HepG2 (cell line): Measurements from ENCODE around the gene MYH10. TPM values are rescaled to one million over a fixed set of nuclear protein-coding genes. Genes with fewer than 3 reads are reported as not detected.

Source experiments
- CEBPG ChIP-seq: IDR thresholded peaks from 2 replicates; pipeline ENCODE4 v1.6.1; 2016
- EEA1 ChIP-seq: sonication (generic); formaldehyde crosslinking; IDR thresholded peaks from 2 replicates; pipeline ENCODE4 v1.5.1; 2020; ENCODE audit warnings: mild to moderate bottlenecking, missing genetic modification reagents, borderline replicate concordance
- FOXA1 ChIP-seq, 2 experiments: fragments of 450-650 bp in 1 of 2; sonication (generic) in 1 of 2; formaldehyde crosslinking in 1 of 2; IDR thresholded peaks; 2 replicates each; pipeline versions ENCODE4 v1.4.0 to v1.6.1; 2016 to 2020; ENCODE audit warnings: missing genetic modification reagents in 1 of 2
- FOXP1 ChIP-seq, 2 experiments: fragments of 450-650 bp in 1 of 2; IDR thresholded peaks; 2 replicates each; pipeline ENCODE4 v1.6.1; 2017 to 2018; ENCODE audit warnings: antibody characterized with exemption in 1 of 2
- HMGA1 ChIP-seq: sonication (generic); formaldehyde crosslinking; conservative IDR thresholded peaks from 2 replicates; pipeline ENCODE4 v1.4.0; 2020; ENCODE audit warnings: missing genetic modification reagents
- HNF1B ChIP-seq: sonication (generic); formaldehyde crosslinking; IDR thresholded peaks from 2 replicates; pipeline ENCODE4 v1.5.1; 2020; ENCODE audit warnings: mild to moderate bottlenecking, moderate library complexity, missing genetic modification reagents
- HNRNPUL1 ChIP-seq: fragments of 200-400 bp; formaldehyde crosslinking; IDR thresholded peaks from 2 replicates; pipeline ENCODE4 v1.6.1; 2017; ENCODE audit warnings: low read depth, mild to moderate bottlenecking, low read length, moderate library complexity
- IRX3 ChIP-seq: sonication (generic); formaldehyde crosslinking; IDR thresholded peaks from 2 replicates; pipeline ENCODE4 v1.8.1; 2023; ENCODE audit warnings: mild to moderate bottlenecking, low read depth, missing genetic modification reagents, borderline replicate concordance
- JUND ChIP-seq: sonication (generic); formaldehyde crosslinking; IDR thresholded peaks from 2 replicates; pipeline ENCODE4 v1.8.0; 2022; ENCODE audit warnings: mild to moderate bottlenecking, missing genetic modification reagents
- KLF13 ChIP-seq: sonication (generic); formaldehyde crosslinking; IDR thresholded peaks from 2 replicates; pipeline ENCODE4 v1.4.0; 2020; ENCODE audit warnings: mild to moderate bottlenecking, missing genetic modification reagents
- KLF15 ChIP-seq: sonication (generic); formaldehyde crosslinking; IDR thresholded peaks from 2 replicates; pipeline ENCODE4 v1.8.1; 2023; ENCODE audit warnings: borderline replicate concordance, mild to moderate bottlenecking, inconsistent platforms, missing genetic modification reagents, mixed read lengths
- RCOR2 ChIP-seq: IDR thresholded peaks from 2 replicates; pipeline ENCODE4 v1.6.1; 2016; ENCODE audit warnings: missing biosample characterization, missing genetic modification reagents
- SRF ChIP-seq: IDR thresholded peaks from 2 replicates; pipeline ENCODE4 v1.6.1; 2011; ENCODE audit warnings: mild to moderate bottlenecking, low read depth, low read length, moderate library complexity
- ZFP36L2 ChIP-seq: sonication (generic); formaldehyde crosslinking; IDR thresholded peaks from 2 replicates; pipeline ENCODE4 v1.4.0; 2020; ENCODE audit warnings: missing genetic modification reagents
- ZFX ChIP-seq: sonication (generic); formaldehyde crosslinking; IDR thresholded peaks from 2 replicates; pipeline ENCODE4 v1.4.0; 2020; ENCODE audit warnings: mild to moderate bottlenecking, low read depth, missing genetic modification reagents, moderate library complexity
- ZNF136 ChIP-seq: sonication (generic); formaldehyde crosslinking; IDR thresholded peaks from 2 replicates; pipeline ENCODE4 v1.8.1; 2022; ENCODE audit warnings: low read depth, mild to moderate bottlenecking, moderate library complexity, missing genetic modification reagents
- ZNF317 ChIP-seq: sonication (generic); formaldehyde crosslinking; IDR thresholded peaks from 2 replicates; pipeline ENCODE4 v1.5.0; 2020; ENCODE audit warnings: mild to moderate bottlenecking, missing genetic modification reagents
- ZNF629 ChIP-seq: sonication (generic); formaldehyde crosslinking; conservative IDR thresholded peaks from 2 replicates; pipeline ENCODE4 v1.5.0; 2020; ENCODE audit warnings: missing genetic modification reagents
- ZNF883 ChIP-seq: sonication (generic); formaldehyde crosslinking; IDR thresholded peaks from 2 replicates; pipeline ENCODE4 v1.5.1; 2020; ENCODE audit warnings: mild to moderate bottlenecking, missing genetic modification reagents; ENCODE audit errors: not compliant biosample characterization
- ZSCAN21 ChIP-seq: sonication (generic); formaldehyde crosslinking; IDR thresholded peaks from 2 replicates; pipeline ENCODE4 v1.8.0; 2022; ENCODE audit warnings: mild to moderate bottlenecking, missing genetic modification reagents, moderate library complexity, borderline replicate concordance
- polyA plus RNA-seq, 8 experiments: library from polyadenylated mRNA; depleted of rRNA in 3 of 8; stranded (reverse) in 7 of 8; unstranded in 1 of 8; fragments of >200 nt; fragmentation: Illumina TruSeq in 4 of 8; extraction: Trizol in 4 of 8; gene quantifications; 2 replicates each; pipeline versions ENCODE4 v1.2.1 to v1.2.3, GENCODE V29; 2011 to 2016; ENCODE audit warnings: low read depth in 4 of 8, missing spikeins in 1 of 8, mixed read lengths in 1 of 8; ENCODE audit not compliant: insufficient read depth in 1 of 8
- total RNA-seq, 5 experiments: library from RNA; depleted of rRNA; stranded (reverse); fragments of >200 nt; fragmentation: Illumina TruSeq; extraction: Trizol; gene quantifications; 2 replicates each; pipeline ENCODE4 v1.2.3, GENCODE V29; 2016; ENCODE audit warnings: low read depth in 1 of 5
- TF ChIP-seq, protein P1 (sequence below): sonication (generic); formaldehyde crosslinking; conservative IDR thresholded peaks from 2 replicates; pipeline ENCODE4 v1.4.0; 2020; ENCODE audit warnings: mild to moderate bottlenecking, missing genetic modification reagents, moderate library complexity
- TF ChIP-seq, protein P2 (sequence below): sonication (generic); formaldehyde crosslinking; IDR thresholded peaks from 2 replicates; pipeline ENCODE4 v1.4.0; 2020; ENCODE audit warnings: missing genetic modification reagents, borderline replicate concordance

MYH10 gene
- total and polyA plus RNA-seq, 2 of the 13 experiments (the other 11 are each of a cell fraction or from before 2014, with no cell fraction given): 43.4 to 68.6 TPM

DNA sequence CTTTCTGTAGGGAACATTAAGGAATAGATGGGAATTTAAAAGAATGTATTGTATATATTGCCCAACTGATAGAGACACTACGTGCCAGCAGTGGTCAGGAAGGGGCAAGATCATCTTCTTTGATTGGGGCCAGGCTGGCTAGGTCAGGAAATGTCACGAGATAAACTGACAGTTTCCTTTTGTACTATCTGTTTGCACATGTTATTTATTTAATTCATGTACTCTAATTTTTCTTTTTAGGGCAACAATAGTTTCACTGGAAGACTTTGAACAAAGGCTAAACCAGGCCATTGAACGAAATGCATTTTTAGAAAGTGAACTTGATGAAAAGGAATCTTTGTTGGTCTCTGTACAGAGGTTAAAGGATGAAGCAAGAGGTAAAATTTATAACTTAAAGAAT is 182.2 kb downstream of the MYH10 start (continued):
- TF ChIP-seq HNRNPUL1 (no peak), FOXP1 (IDR thresholded peaks at IDR 0.05) (no peak), FOXP1 (CRISPR knock-in tag; IDR thresholded peaks at IDR 0.05) (peak; percentile 54; the same call in 1 of the 2 replicates), ZNF317 (CRISPR knock-in tag) (no peak), ZFP36L2 (CRISPR knock-in tag) (no peak), SRF (no peak), CEBPG (CRISPR knock-in tag) (peak; percentile 81), EEA1 (CRISPR knock-in tag) (no peak), ZNF136 (no peak), RCOR2 (CRISPR knock-in tag) (peak; percentile 27; the same call in 1 of the 2 replicates), HNF1B (CRISPR knock-in tag) (no peak), KLF15 (CRISPR knock-in tag) (no peak), ZNF883 (CRISPR knock-in tag) (no peak), HMGA1 (CRISPR knock-in tag) (no peak), KLF13 (no peak), ZNF629 (CRISPR knock-in tag) (no peak), ZFX (CRISPR knock-in tag) (no peak), JUND (no peak), IRX3 (CRISPR knock-in tag) (no peak), ZSCAN21 (CRISPR knock-in tag) (no peak), FOXA1 (IDR thresholded peaks at IDR 0.05) (no peak), FOXA1 (CRISPR knock-in tag; IDR thresholded peaks at IDR 0.05) (peak; percentile 50)
- TF ChIP-seq, protein P1, sequence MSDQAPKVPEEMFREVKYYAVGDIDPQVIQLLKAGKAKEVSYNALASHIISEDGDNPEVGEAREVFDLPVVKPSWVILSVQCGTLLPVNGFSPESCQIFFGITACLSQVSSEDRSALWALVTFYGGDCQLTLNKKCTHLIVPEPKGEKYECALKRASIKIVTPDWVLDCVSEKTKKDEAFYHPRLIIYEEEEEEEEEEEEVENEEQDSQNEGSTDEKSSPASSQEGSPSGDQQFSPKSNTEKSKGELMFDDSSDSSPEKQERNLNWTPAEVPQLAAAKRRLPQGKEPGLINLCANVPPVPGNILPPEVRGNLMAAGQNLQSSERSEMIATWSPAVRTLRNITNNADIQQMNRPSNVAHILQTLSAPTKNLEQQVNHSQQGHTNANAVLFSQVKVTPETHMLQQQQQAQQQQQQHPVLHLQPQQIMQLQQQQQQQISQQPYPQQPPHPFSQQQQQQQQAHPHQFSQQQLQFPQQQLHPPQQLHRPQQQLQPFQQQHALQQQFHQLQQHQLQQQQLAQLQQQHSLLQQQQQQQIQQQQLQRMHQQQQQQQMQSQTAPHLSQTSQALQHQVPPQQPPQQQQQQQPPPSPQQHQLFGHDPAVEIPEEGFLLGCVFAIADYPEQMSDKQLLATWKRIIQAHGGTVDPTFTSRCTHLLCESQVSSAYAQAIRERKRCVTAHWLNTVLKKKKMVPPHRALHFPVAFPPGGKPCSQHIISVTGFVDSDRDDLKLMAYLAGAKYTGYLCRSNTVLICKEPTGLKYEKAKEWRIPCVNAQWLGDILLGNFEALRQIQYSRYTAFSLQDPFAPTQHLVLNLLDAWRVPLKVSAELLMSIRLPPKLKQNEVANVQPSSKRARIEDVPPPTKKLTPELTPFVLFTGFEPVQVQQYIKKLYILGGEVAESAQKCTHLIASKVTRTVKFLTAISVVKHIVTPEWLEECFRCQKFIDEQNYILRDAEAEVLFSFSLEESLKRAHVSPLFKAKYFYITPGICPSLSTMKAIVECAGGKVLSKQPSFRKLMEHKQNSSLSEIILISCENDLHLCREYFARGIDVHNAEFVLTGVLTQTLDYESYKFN: peak; percentile 76
- TF ChIP-seq, protein P2, sequence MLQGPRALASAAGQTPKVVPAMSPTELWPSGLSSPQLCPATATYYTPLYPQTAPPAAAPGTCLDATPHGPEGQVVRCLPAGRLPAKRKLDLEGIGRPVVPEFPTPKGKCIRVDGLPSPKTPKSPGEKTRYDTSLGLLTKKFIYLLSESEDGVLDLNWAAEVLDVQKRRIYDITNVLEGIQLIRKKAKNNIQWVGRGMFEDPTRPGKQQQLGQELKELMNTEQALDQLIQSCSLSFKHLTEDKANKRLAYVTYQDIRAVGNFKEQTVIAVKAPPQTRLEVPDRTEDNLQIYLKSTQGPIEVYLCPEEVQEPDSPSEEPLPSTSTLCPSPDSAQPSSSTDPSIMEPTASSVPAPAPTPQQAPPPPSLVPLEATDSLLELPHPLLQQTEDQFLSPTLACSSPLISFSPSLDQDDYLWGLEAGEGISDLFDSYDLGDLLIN (CRISPR knock-in tag): no peak
